OCI-LY7 (cell line): ENCODE data around the gene E2F3.

Experiments used
- CTCF ChIP-seq: fragments of 200-600 bp; sonication (generic); conservative IDR thresholded peaks from 2 replicates; pipeline ENCODE4 v1.5.1; 2014; ENCODE audit warnings: mild to moderate bottlenecking, antibody characterized with exemption, low read length, moderate library complexity, mixed read lengths
- EZH2phosphoT487 ChIP-seq: fragments of 200-600 bp; sonication (generic); IDR thresholded peaks from 2 replicates; pipeline ENCODE4 v1.6.1; 2018; ENCODE audit warnings: low read depth, borderline replicate concordance, mild to moderate bottlenecking, mixed run types, antibody characterized with exemption, low read length, moderate library complexity, mixed read lengths

GRCh38 chr6:20459682-20460081, 58.0 kb downstream of the E2F3 start:
- TF ChIP-seq CTCF (no peak), EZH2phosphoT487 (no peak)
